GDM1 (cell line): ENCODE results near the gene CNN1.

Source experiments
- DNase-seq: peaks from one replicate; lab custom pipeline; 2025; lab: John Stamatoyannopoulos, UW

Gene CNN1

GRCh38 chr19:11538232-11539036, at the start of gene CNN1:
TSS of gene CNN1 (plus strand) at chr19:11538851. CDS start at chr19:11538928, 77 bp downstream.
- DNase-seq = no peak

GRCh38 chr19:11489378-11489777, 49.3 kb upstream of the CNN1 start:
- DNase-seq = no peak

- DNase-seq = no peak
Observed at GRCh38 chr19:11494634-11495285, 43.9 kb upstream of the CNN1 start.

- no peak for DNase-seq
Observed at GRCh38 chr19:11495481-11495880, 43.2 kb upstream of the CNN1 start.

- no peak for DNase-seq
Observed at GRCh38 chr19:11495885-11496284, 42.8 kb upstream of the CNN1 start.

GRCh38 chr19:11496391-11497163, 42.1 kb upstream of the CNN1 start:
- peak; percentile 56 for DNase-seq

- no peak for DNase-seq
Observed at GRCh38 chr19:11499220-11499726, 39.4 kb upstream of the CNN1 start.

- no peak for DNase-seq
Observed at GRCh38 chr19:11499890-11500420, 38.7 kb upstream of the CNN1 start.

- no peak for DNase-seq
Observed at GRCh38 chr19:11504502-11505031, 34.1 kb upstream of the CNN1 start.

- peak; percentile 90 for DNase-seq
Observed at GRCh38 chr19:11505032-11505503, 33.6 kb upstream of the CNN1 start.

GRCh38 chr19:11505504-11506100, 33.0 kb upstream of the CNN1 start, which contains the start of gene ZNF653:
TSS of gene ZNF653 (minus strand) at chr19:11505839. CDS start at chr19:11505786, 53 bp downstream.
- DNase-seq = peak; percentile 86

GRCh38 chr19:11506101-11506555, 32.5 kb upstream of the CNN1 start:
- DNase-seq = no peak

- no peak for DNase-seq
Observed at GRCh38 chr19:11506967-11507366, 31.7 kb upstream of the CNN1 start.

- DNase-seq = no peak
Observed at GRCh38 chr19:11507370-11508078, 31.1 kb upstream of the CNN1 start.

- no peak for DNase-seq
Observed at GRCh38 chr19:11510444-11510843, 28.2 kb upstream of the CNN1 start.

GRCh38 chr19:11513946-11514345, 24.7 kb upstream of the CNN1 start:
- no peak for DNase-seq

GRCh38 chr19:11519138-11519537, 19.5 kb upstream of the CNN1 start:
- DNase-seq = no peak

GRCh38 chr19:11528551-11529341, 9.9 kb upstream of the CNN1 start, which contains the start of gene ECSIT:
TSS of gene ECSIT (minus strand) at chr19:11529134. CDS start at chr19:11519170, 9,964 bp downstream.
- peak; percentile 94 for DNase-seq

GRCh38 chr19:11530432-11530831, 8.2 kb upstream of the CNN1 start:
- DNase-seq = peak; percentile 87

- no peak for DNase-seq
Observed at GRCh38 chr19:11534538-11534937, 4.1 kb upstream of the CNN1 start.
